Lung (tissue), 12 donors: ENCODE measurements around the gene ELL. TPM values are rescaled to one million over a fixed set of nuclear protein-coding genes. Genes with fewer than 3 reads are reported as not detected.
A peak's percentile ranks its signal among the peaks of the same experiment; 100 is the strongest.

ENCODE experiments used
- ATAC-seq: fragments of 200-7000 bp; cut with Tn5 transposase; one replicate; pipeline ENCODE4 v1.9.1; 2020; ENCODE audit warnings: moderate number of reproducible peaks; ENCODE audit not compliant: insufficient read depth, low FRiP score
- DNase-seq, 3 donors: peaks; one replicate each; pipeline ENCODE4 v3.0.0-alpha.2; 2013 to 2017
- H3K27ac ChIP-seq, 2 donors: one replicate each; pipeline ENCODE4 v1.5.1; 2013; ENCODE audit warnings: mild to moderate bottlenecking in 2 of 2, moderate library complexity in 2 of 2, control low read depth in 1 of 2, inconsistent platforms in 1 of 2, low read depth in 1 of 2, low read length in 1 of 2
- H3K27me3 ChIP-seq, 3 donors: one replicate each; pipeline ENCODE4 v1.5.1; 2013; ENCODE audit warnings: low read length in 2 of 3; ENCODE audit not compliant: control insufficient read depth in 3 of 3, insufficient read depth in 3 of 3
- H3K36me3 ChIP-seq, 4 donors: one replicate each; pipeline ENCODE4 v1.5.1; 2013; ENCODE audit warnings: low read length in 4 of 4, mild to moderate bottlenecking in 1 of 4, moderate library complexity in 1 of 4; ENCODE audit not compliant: control insufficient read depth in 4 of 4, insufficient read depth in 4 of 4
- H3K4me1 ChIP-seq, 5 donors: one replicate each; pipeline ENCODE4 v1.5.1; 2013; ENCODE audit warnings: low read length in 5 of 5, mild to moderate bottlenecking in 2 of 5, moderate library complexity in 1 of 5; ENCODE audit not compliant: control insufficient read depth in 5 of 5, insufficient read depth in 5 of 5
- H3K4me3 ChIP-seq: one replicate; pipeline ENCODE4 v1.5.1; 2013; ENCODE audit warnings: mild to moderate bottlenecking, control low read depth, moderate library complexity
- H3K9ac ChIP-seq, 2 donors: one replicate each; pipeline ENCODE4 v1.5.1; 2013; ENCODE audit warnings: low read length in 2 of 2, control low read depth in 1 of 2; ENCODE audit not compliant: insufficient read depth in 1 of 2
- H3K9me3 ChIP-seq, 4 donors: one replicate each; pipeline ENCODE4 v1.5.1; 2013; ENCODE audit warnings: low read length in 3 of 4, mild to moderate bottlenecking in 1 of 4, moderate library complexity in 1 of 4; ENCODE audit not compliant: control insufficient read depth in 4 of 4, insufficient read depth in 3 of 4
- WGBS, 2 donors: extraction: QIAGEN DNeasy Blood & Tissue Kit; methylation state at CpG; one replicate each; pipeline ENCODE4 v1.1.7; 2013; 5-methylcytosine and 5-hydroxymethylcytosine counted together
- polyA plus RNA-seq, 2 donors: library from polyadenylated mRNA; stranded (reverse); fragments of 200-250 nt; gene quantifications; one replicate each; pipeline ENCODE4 v1.2.1, GENCODE V29; 2013
- total RNA-seq, 2 donors: library from RNA; depleted of rRNA in 1 of 2; stranded (reverse); fragments of >200 nt in 1 of 2; gene quantifications; one replicate each; pipeline ENCODE4 v1.2.1, GENCODE V29; 2014 to 2021
- TF ChIP-seq, protein P1 (sequence below): IDR thresholded peaks from 2 replicates; pipeline ENCODE4 v1.5.1; 2012; ENCODE audit warnings: mild to moderate bottlenecking; ENCODE audit errors: control extremely low read depth, extremely low read depth
- donor health status: control.
- donor health status: control.
- donor health status: Bipolar disorder and iron deficiency.
- donor health status: healthy.
- donor health status: DM: yes; HTN: yes; CAD: no.

Gene ELL
- total and polyA plus RNA-seq, 4 donors, result 9.3 to 26.8 (median 20.7) TPM

DNA sequence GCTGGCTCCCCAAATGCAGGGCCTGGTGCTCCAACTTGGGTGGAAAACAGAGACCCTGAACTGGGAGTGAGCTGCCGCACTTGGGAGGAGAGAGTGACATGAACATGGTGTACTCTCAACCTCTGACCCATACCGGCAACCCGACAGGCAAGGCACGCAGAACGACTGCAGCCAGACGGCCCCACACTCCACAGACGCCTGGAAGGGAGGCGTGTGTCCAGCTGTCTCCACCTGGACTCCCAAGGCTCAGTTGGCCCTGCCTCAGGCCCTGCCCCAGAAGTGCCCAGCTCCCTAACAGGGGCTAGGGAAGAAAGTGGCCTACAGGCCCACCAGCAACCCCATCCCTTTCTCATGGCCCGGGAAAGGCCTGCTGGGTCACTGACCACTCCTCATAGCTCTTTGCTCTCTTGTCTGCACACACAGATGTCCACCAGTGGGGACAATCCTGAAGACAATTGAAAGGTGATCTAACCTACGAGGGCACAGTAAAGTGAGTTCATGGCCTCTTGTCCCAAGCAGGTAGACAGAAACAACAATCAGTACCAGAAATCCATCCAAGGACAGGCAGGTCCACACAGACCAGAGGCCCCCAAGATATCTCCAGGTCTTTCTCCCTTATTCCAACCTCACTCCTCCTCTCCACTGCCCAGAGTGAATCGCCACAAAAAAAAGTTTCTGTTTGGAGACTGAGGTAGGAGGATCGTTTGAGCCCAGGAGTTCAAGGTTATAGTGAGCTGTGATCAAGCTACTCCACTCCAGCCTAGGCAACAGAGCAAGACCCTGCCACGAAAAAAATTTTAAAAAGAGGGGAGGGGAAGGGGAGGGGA lies 28.2 kb downstream of the ELL start:
- no peak for ATAC-seq

DNA sequence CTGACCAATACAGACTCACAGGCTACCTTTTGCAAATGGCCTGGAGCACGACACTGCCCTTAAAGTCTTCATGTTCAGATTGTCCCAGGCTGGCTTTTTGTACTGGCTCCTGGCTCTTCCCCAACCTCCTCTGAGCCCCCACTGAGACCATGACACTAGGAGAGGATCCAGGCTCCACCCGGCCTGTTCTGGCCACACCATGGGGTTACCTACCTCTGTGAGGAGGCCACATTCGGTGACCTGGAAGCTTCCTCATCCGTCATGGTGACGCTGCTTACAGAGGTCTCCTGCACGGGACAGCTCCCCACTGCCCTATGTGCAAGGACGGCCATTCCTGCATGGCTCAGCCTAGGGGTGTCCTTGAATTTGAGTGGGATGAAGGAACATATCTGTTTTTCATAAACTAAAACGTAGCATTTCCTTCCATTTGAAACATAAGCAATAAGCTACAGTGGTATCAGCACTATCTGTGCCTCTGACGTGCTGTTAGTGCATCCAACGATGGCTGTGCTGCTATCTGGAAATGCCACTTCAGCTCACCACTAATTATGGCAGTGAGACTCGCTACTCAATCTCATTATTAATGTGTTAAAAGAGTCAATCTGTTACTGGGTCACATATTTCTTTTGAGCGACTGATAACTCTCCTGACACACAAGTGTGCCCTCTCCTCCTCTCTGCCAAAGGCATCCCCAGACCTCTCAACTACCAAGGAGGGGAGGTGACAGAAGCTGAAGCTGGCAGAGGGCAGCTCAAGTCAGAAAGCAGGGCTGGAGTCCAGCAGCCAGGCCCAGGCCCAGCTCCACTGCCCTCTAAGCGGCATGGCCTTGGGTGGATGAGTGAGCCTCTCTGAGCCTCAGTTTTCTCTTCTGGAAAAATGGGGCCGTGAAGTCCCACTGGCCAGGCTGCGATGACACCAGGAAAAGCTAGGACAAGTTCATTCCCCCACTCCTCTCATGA lies 29.6 kb downstream of the ELL start:
- TF ChIP-seq, protein P1, sequence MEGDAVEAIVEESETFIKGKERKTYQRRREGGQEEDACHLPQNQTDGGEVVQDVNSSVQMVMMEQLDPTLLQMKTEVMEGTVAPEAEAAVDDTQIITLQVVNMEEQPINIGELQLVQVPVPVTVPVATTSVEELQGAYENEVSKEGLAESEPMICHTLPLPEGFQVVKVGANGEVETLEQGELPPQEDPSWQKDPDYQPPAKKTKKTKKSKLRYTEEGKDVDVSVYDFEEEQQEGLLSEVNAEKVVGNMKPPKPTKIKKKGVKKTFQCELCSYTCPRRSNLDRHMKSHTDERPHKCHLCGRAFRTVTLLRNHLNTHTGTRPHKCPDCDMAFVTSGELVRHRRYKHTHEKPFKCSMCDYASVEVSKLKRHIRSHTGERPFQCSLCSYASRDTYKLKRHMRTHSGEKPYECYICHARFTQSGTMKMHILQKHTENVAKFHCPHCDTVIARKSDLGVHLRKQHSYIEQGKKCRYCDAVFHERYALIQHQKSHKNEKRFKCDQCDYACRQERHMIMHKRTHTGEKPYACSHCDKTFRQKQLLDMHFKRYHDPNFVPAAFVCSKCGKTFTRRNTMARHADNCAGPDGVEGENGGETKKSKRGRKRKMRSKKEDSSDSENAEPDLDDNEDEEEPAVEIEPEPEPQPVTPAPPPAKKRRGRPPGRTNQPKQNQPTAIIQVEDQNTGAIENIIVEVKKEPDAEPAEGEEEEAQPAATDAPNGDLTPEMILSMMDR, result no peak
- 88% methylated on average over 15 of the region's 15 CpGs for WGBS, 2 donors
- H3K36me3 ChIP-seq, result no peaks in the 10 kb centered on the region
- ATAC-seq (no peak), DNase-seq (no peak)
- no peaks in the 10 kb centered on the region for H3K27me3 ChIP-seq
- H3K9me3 ChIP-seq, result no peaks in the 10 kb centered on the region
- H3K27ac ChIP-seq, result peak overlapping the region in 1 of 2 donors; percentile 65
- H3K4me1 ChIP-seq, result peaks cover 11 to 44% (median 17%) of the 10 kb centered on the region in 5 donors
- no peak overlapping the region for H3K9ac ChIP-seq
- H3K4me3 ChIP-seq, result no peak overlapping the region

More for the DNA sequence above, 28.2 kb downstream of the ELL start:
- Histone ChIP-seq H3K9me3 (no peaks in the 10 kb centered on the region), H3K36me3 (no peaks in the 10 kb centered on the region), H3K4me1 (peaks cover 11 to 39% (median 17%) of the 10 kb centered on the region in 5 donors), H3K4me3 (no peak overlapping the region), H3K9ac (no peak overlapping the region), H3K27me3 (no peaks in the 10 kb centered on the region), H3K27ac (peak overlapping the region in 1 of 2 donors; percentile 65)
- TF ChIP-seq, protein P1, result no peak
- peak; percentile 56 to 63 (median 61) for DNase-seq
- 77 to 84% methylated on average over 13 of the region's 13 CpGs for WGBS, 2 donors

DNA sequence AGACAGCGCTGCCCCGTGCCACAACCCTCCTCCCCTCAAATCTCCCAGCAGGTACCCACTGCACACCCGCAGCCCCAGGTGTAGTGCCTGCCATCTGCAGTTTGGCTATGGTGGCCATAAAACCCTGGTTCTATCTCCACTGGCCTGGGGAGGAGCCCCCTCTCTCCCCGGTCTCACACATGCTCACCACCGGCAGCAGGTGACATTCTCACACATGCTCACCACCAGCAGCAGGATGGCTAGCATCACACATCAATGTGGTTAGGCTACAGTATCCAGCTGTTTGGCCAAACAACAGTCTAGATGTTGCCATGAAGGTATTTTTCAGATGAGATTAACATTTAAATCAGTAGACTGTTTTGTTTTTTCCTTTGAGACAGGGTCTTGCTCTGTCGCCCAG lies 31.1 kb downstream of the ELL start:
- no peak for ATAC-seq
- H3K9ac ChIP-seq, result no peak overlapping the region
- no peaks in the 10 kb centered on the region for H3K9me3 ChIP-seq

More for the DNA sequence above, 31.1 kb downstream of the ELL start:
- DNase-seq, result no peak
- no peak overlapping the region for H3K4me3 ChIP-seq
- 78 to 95% methylated on average over 6 of the region's 6 CpGs for WGBS, 2 donors
- TF ChIP-seq, protein P1, result no peak
- peaks cover 14 to 48% (median 21%) of the 10 kb centered on the region in 5 donors for H3K4me1 ChIP-seq
- H3K27me3 ChIP-seq, result no peaks in the 10 kb centered on the region
- no peak overlapping the region for H3K27ac ChIP-seq
- H3K36me3 ChIP-seq, result no peaks in the 10 kb centered on the region
